Measurements from ENCODE around the gene SPOCK1.
A peak's percentile ranks its signal among the peaks of the same experiment; 100 is the strongest.

Gene SPOCK1

DNA sequence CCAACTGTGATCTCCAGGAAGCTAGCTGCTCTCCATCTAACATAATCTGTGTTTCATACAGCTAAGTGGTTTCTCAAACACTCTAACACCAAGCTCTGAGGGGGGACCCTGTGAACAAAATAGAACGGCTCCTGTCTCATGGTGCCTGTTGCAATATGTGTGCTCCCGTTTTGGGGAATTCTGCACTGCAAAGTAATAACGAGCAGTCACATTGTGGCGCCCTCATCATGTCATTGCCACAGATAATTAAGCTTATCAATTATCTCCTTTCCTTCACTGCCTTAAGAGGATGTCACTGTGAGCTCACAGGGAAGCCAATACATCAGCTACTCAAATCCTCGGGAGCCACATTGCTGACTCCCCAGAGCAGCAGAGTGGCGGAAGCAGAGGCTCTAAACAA is 416.2 kb downstream of the SPOCK1 start:
- TF ChIP-seq CTCF (IDR thresholded peaks at IDR 0.05): no peak

DNA sequence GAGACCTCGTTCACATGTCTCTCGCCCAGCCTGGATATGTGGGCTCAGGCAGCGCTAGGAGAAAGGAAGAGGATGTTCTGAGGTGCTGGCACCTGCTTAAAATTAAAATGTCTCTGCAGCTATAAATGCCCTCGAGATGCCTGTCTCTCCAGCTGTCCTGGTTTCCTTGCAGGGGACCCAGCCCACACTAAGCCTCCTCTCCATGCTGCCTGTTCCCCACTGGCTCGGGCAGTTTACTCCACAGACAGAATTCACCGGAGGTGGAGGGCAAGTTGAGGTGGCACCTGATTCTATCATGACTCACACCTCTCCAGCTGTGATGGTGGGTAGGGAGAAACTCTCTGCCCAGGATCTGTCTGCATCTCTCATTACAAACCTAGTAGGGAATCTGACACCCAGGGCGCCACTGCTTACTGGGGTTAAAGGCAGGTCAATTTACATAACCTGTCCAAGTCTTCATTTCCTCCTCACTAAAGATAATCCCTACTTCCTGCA is 420.9 kb downstream of the SPOCK1 start:
- no peak for TF ChIP-seq CTCF (IDR thresholded peaks at IDR 0.05)

DNA sequence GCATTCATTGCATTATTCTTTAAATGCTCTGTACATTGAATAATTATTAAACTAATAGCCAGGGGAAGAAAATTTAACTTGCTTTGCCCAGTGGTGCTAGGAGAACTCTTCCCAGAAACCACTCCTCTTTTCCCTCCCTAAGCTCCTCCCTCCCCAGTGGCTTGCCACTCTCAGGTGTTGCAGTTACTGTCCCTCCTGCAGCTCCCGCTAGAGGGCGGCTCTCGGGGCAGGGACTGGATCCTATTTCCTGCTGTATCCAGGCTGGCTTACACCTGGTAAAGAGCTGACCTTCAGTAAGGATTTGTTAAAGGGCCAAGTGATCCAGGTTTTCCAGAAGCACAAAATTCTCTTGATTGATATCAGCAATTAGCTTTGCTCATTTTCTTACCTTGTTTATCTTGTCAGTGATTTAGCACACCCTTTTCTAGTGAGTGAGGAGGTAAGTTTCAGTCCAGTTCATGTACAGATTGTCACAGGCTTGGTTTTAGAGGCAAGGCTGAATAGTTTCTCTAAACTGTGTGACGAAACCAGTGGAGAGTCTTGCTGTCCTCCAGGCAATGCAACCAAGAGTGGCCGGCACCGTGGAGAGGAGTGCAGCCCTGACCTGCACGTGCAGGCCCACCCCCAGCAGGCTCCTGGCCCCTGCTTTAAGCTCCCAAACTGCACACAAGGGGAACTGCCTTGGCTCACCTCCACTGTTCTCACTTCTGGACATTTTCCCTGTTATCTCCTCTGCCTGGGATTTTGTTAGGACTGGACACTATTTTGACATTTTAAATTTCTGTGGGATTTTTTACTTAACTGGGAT is 423.8 kb downstream of the SPOCK1 start:
- TF ChIP-seq CTCF (IDR thresholded peaks at IDR 0.05): peak; percentile 97

DNA sequence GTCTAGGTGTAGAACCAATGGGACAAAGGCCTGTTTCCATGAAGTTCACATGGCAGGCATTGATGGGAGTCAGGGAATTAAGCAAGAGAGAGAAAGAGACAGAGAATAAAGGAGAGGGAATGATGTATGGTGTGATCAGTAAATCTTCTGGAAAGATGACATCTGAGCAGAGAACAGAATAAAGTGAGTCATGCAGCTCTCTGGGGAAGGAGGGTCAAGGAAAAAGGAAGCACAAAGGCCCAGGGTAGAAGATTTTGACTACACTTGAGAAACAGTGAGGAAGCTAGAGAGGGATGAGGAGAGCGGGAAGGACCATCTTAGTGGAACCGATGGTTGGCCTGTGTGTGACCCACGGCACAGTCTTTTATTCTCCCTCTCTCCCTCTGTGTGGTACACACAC is 425.9 kb downstream of the SPOCK1 start:
- no peak for TF ChIP-seq CTCF (IDR thresholded peaks at IDR 0.05)

DNA sequence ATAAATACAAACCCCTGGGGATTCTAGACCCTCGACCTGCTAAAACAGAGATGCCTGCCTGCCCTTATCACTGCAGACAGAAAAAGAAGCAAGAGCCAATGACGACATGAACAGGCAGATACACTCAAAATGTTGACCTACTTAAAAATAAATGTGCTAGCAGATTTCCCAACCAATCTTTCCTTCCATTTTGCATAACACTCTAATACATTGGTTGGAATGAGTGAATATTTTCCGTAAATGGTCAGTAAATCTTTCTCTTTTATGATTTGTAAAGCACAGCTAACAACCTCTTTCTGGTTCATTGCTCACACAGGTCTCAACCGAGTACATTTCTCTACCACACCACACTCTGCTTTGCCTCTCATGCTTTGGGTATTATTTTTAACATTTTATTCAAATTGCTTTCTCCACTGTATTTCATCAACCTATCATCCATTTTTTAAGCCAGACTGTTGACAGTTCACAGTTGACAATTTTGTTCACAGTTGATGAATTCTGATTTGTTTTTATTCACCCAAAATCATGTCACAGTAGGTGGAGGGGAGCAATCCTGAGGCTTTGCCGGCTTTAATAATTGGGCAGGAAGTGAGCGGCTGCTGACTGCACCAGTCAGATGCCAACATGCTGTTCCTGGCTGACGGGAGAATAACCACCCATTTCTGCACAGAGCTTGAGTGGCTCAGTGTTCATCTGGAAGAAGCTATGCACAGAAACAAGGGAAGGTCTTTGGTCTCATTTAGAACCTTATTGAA is 426.6 kb downstream of the SPOCK1 start:
- no peak for TF ChIP-seq CTCF (IDR thresholded peaks at IDR 0.05)

DNA sequence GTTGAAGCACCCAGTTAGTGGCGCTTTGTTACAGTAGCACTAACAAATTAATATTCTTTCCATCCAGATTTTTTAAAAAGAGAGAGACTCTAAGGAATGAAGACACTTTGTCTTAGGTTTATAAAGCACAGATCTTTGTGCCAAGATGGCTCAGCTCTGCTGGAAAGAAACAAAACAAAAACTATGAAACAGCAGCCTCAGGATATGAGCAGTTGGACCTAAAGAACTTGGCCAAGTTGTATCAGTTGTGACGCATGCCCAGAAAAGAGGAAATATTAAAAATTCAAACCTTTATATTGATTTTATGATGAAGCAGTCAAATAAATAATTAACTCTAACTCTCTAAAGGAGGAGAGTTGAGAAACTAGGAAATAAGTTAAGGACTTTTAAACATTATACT is 427.2 kb downstream of the SPOCK1 start:
- TF ChIP-seq CTCF (IDR thresholded peaks at IDR 0.05): no peak

DNA sequence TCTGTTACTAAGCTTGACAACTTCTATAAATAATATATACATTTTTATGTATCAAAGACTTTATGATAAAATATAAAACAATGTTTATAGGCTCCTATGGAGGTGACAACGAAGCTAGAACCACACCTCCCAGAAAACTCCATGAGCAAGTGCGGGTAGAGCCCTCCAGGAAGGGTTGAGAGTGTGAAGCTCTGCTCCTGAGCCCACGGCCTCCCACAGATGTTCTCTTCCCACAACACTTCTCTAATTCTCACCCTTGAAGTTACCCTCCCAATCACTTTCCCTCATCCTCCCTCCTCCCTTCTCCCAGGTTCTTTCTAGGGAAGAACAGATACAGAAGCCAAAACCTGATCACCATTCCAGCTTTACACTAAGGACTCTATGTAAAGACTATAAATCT is 427.6 kb downstream of the SPOCK1 start:
- no peak for TF ChIP-seq CTCF (IDR thresholded peaks at IDR 0.05)
